ENCODE measurements around the gene KLF15.

KLF15 gene

DNA sequence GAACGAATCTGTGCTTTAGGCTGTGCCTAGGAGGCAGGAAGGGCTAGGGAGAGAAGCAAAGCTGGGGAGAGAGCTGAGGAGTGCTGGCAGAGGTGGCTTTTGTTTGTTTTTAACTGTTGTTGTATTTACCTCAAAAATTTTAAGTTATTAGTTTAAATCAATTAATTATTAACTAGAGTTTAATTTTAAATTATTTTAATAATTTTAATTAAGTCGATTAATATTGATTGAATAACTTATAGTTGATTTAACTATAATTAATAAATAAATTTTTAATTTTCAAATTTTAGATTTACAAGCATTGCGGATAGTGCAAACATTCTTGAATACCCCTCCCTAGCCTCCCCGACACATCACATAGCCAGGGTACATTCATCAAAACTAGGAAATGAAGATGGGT, 30.6 kb downstream of the KLF15 start:
- Histone ChIP-seq H3F3A (ENCODE audit: control insufficient read depth, insufficient read depth) (no peaks in the 10 kb centered on the region), H3K9me2 (replicated peaks; ENCODE audit: control insufficient read depth, low read length) (no peaks in the 10 kb centered on the region), H3K27ac (ENCODE audit: low read depth, low read length) (no peak overlapping the region), H3K4me2 (ENCODE audit: low read length) (no peak overlapping the region), H3K79me2 (ENCODE audit: control insufficient read depth, low read length) (no peaks in the 10 kb centered on the region), H4K20me1 (ENCODE audit: control insufficient read depth, insufficient read depth, low read depth, low read length) (no peaks in the 10 kb centered on the region), H3K4me3 (ENCODE audit: low read length) (no peak overlapping the region), H3K9me3 (ENCODE audit: control insufficient read depth, insufficient read depth, low read length) (peaks cover 13% of the 10 kb centered on the region), H3K27me3 (ENCODE audit: control insufficient read depth, low read length) (no peaks in the 10 kb centered on the region; the same call in 1 of the 2 replicates), H3K36me3 (ENCODE audit: control insufficient read depth, low read length) (no peaks in the 10 kb centered on the region), H3K4me1 (ENCODE audit: control insufficient read depth, low read length) (no peaks in the 10 kb centered on the region)
- TF ChIP-seq EZH2phosphoT487 (IDR thresholded peaks at IDR 0.05; ENCODE audit: borderline replicate concordance, low read length), result no peak
- TF ChIP-seq, protein P1, sequence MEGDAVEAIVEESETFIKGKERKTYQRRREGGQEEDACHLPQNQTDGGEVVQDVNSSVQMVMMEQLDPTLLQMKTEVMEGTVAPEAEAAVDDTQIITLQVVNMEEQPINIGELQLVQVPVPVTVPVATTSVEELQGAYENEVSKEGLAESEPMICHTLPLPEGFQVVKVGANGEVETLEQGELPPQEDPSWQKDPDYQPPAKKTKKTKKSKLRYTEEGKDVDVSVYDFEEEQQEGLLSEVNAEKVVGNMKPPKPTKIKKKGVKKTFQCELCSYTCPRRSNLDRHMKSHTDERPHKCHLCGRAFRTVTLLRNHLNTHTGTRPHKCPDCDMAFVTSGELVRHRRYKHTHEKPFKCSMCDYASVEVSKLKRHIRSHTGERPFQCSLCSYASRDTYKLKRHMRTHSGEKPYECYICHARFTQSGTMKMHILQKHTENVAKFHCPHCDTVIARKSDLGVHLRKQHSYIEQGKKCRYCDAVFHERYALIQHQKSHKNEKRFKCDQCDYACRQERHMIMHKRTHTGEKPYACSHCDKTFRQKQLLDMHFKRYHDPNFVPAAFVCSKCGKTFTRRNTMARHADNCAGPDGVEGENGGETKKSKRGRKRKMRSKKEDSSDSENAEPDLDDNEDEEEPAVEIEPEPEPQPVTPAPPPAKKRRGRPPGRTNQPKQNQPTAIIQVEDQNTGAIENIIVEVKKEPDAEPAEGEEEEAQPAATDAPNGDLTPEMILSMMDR (IDR thresholded peaks at IDR 0.05; ENCODE audit: low read depth, low read length, poor library complexity, severe bottlenecking), result no peak

DNA sequence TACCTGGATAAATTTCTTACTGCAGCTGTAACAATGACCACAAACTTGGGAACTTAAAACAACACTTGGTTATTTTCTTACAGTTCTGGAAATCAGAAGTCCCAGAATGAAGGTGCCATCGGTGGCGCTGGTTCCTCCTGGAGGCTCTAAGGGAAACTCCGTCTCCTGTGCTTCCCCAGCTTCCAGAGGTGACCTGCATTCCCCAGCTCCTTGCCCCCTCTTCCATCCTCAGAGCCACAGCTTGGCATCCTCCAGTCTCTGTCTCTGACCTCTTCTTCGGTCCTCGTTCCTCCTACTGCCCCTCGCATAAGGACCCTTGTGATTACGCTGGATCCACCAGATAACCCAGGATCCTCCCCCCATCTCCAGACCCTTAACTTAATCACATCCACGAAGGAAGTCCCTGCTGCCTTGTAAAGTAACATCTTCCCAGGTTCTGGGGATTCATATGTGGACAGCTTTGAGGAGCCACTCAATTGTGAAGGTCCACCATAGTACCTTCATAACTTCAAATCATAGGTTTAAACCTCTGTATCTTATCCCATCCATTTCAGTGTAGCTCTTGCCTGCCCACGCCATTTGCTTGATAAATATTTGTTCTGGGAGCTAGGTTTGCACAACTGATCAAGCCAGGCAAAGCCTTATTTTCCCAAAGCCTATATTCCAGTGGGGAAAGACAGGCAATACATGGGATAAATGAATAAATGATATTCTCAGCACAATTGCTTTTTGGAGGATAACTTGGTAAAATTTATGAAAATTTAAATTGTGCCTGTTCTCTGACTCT, 34.8 kb downstream of the KLF15 start:
- no peaks in the 10 kb centered on the region; the same call in 1 of the 2 replicates for H3K27me3 ChIP-seq (ENCODE audit: control insufficient read depth, low read length)
- H3K4me2 ChIP-seq (ENCODE audit: low read length), result no peak overlapping the region
- H3K36me3 ChIP-seq (ENCODE audit: control insufficient read depth, low read length), result no peaks in the 10 kb centered on the region
- H3F3A ChIP-seq (ENCODE audit: control insufficient read depth, insufficient read depth), result no peaks in the 10 kb centered on the region
- H3K27ac ChIP-seq (ENCODE audit: low read depth, low read length), result no peak overlapping the region
- H3K4me1 ChIP-seq (ENCODE audit: control insufficient read depth, low read length), result no peaks in the 10 kb centered on the region
- H4K20me1 ChIP-seq (ENCODE audit: control insufficient read depth, insufficient read depth, low read depth, low read length), result no peaks in the 10 kb centered on the region
- no peaks in the 10 kb centered on the region for H3K79me2 ChIP-seq (ENCODE audit: control insufficient read depth, low read length)
- no peak overlapping the region for H3K4me3 ChIP-seq (ENCODE audit: low read length)
- no peak for TF ChIP-seq EZH2phosphoT487 (IDR thresholded peaks at IDR 0.05; ENCODE audit: borderline replicate concordance, low read length)
- TF ChIP-seq, protein P1 (IDR thresholded peaks at IDR 0.05; ENCODE audit: low read depth, low read length, poor library complexity, severe bottlenecking), result no peak
- no peaks in the 10 kb centered on the region for H3K9me2 ChIP-seq (replicated peaks; ENCODE audit: control insufficient read depth, low read length)
- H3K9me3 ChIP-seq (ENCODE audit: control insufficient read depth, insufficient read depth, low read length), result no peaks in the 10 kb centered on the region

GRCh38 chr3:126321490-126321889, 35.7 kb downstream of the KLF15 start:
- Histone ChIP-seq H3K27ac (ENCODE audit: low read depth, low read length) (no peak overlapping the region), H3K9me3 (ENCODE audit: control insufficient read depth, insufficient read depth, low read length) (no peaks in the 10 kb centered on the region), H3K36me3 (ENCODE audit: control insufficient read depth, low read length) (no peaks in the 10 kb centered on the region), H3K9me2 (replicated peaks; ENCODE audit: control insufficient read depth, low read length) (no peaks in the 10 kb centered on the region), H3K27me3 (ENCODE audit: control insufficient read depth, low read length) (no peaks in the 10 kb centered on the region; the same call in 1 of the 2 replicates), H3K4me1 (ENCODE audit: control insufficient read depth, low read length) (no peaks in the 10 kb centered on the region), H4K20me1 (ENCODE audit: control insufficient read depth, insufficient read depth, low read depth, low read length) (no peaks in the 10 kb centered on the region), H3K4me3 (ENCODE audit: low read length) (no peak overlapping the region), H3F3A (ENCODE audit: control insufficient read depth, insufficient read depth) (no peaks in the 10 kb centered on the region), H3K79me2 (ENCODE audit: control insufficient read depth, low read length) (no peaks in the 10 kb centered on the region), H3K4me2 (ENCODE audit: low read length) (no peak overlapping the region)
- TF ChIP-seq, protein P1 (IDR thresholded peaks at IDR 0.05; ENCODE audit: low read depth, low read length, poor library complexity, severe bottlenecking), result no peak
- TF ChIP-seq EZH2phosphoT487 (IDR thresholded peaks at IDR 0.05; ENCODE audit: borderline replicate concordance, low read length), result no peak
